Subcutaneous adipose tissue (tissue), 4 donors: ENCODE measurements around the gene MAPT. TPM values are rescaled to one million over a fixed set of nuclear protein-coding genes. Genes with fewer than 3 reads are reported as not detected.

Experiments used
- total RNA-seq, 4 donors: library from RNA; depleted of rRNA; stranded (reverse); fragments of >200 nt; gene quantifications; one replicate each; pipeline ENCODE4 v1.1.0, GENCODE V29; 2016
- TF ChIP-seq, protein P1 (sequence below): fragments of 450-650 bp; IDR thresholded peaks from one replicate; pipeline ENCODE4 v1.5.1; 2016; ENCODE audit warnings: low read depth, mild to moderate bottlenecking, control low read depth, antibody characterized with exemption, moderate library complexity

MAPT gene
- total RNA-seq, 4 donors from 2014 or later = 5.3 to 21.3 (median 9.4) TPM

DNA sequence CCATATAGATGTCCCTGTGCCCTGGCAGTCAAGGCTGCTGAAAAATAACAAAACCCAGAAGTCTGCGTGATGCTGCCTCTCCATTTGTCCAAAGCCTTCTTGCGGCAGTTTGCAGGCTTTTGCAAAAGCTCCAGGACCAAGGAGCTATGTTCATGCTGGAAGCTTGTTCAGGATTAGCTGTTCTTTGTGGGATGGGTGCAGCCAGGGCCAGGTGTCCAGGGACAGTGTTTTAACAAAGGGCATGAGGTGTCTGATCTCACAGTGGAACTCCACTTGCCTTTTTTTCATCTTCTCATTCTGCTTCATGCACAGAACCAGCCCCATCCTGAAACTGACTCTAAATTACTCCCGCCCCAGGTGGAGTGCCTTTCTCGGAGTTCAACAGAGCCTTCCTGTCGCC, 73.0 kb downstream of the MAPT start:
- TF ChIP-seq, protein P1, sequence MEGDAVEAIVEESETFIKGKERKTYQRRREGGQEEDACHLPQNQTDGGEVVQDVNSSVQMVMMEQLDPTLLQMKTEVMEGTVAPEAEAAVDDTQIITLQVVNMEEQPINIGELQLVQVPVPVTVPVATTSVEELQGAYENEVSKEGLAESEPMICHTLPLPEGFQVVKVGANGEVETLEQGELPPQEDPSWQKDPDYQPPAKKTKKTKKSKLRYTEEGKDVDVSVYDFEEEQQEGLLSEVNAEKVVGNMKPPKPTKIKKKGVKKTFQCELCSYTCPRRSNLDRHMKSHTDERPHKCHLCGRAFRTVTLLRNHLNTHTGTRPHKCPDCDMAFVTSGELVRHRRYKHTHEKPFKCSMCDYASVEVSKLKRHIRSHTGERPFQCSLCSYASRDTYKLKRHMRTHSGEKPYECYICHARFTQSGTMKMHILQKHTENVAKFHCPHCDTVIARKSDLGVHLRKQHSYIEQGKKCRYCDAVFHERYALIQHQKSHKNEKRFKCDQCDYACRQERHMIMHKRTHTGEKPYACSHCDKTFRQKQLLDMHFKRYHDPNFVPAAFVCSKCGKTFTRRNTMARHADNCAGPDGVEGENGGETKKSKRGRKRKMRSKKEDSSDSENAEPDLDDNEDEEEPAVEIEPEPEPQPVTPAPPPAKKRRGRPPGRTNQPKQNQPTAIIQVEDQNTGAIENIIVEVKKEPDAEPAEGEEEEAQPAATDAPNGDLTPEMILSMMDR = no peak

DNA sequence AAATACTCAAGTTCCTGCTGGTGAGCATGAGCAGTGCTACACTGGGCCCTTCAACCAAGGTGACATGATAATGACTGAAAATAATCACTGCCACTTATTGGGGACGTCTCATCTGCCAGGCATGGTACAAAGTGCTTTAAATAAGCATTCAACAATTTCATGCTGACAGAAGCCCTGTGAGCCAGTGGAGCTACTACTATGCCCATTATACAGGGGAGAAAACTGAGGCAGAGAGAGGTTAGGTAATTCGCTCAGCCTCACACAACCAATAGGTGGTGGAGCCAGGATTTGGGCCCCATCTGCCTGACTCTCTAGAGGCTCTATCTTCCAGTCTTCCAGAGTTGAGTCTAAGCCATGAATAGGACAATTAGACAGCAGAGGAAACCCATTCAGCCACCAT, 74.4 kb downstream of the MAPT start:
- TF ChIP-seq, protein P1 = no peak

DNA sequence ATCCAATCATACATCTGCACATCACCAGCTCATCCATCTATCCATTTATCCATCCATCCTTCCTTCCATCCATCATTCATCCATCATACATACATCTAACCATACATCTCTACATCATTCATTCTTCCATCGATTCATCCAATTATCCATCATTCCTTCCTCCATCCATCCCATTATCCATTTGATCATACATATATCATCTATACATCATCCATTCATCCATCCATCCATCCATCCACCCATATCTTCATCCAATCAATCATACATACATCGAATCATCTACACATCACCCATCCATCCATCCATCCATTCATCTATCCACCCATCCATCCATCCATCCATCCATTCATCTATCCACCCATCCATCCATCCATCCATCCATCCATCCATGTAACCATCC, 75.4 kb downstream of the MAPT start:
- TF ChIP-seq, protein P1 = no peak

DNA sequence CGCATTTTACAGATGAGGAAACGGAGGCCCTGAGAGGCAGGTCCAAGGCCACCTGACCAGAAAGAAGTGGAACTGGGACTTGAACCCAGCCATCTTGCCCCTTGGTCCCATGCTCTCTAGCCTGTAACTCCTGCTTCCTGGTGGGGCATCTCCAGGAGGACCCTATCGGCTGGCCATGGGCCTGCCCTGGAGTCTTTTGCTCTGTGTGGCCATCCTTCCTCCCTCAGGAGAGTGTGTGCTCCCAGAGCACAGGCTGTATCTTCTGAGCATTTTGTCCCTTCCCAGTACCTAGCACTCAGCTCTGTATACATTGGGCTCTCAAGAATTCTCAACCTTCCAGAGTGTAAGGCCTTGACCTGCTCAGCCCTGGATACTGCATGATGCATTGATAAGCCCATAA, 76.3 kb downstream of the MAPT start:
- TF ChIP-seq, protein P1 = no peak

DNA sequence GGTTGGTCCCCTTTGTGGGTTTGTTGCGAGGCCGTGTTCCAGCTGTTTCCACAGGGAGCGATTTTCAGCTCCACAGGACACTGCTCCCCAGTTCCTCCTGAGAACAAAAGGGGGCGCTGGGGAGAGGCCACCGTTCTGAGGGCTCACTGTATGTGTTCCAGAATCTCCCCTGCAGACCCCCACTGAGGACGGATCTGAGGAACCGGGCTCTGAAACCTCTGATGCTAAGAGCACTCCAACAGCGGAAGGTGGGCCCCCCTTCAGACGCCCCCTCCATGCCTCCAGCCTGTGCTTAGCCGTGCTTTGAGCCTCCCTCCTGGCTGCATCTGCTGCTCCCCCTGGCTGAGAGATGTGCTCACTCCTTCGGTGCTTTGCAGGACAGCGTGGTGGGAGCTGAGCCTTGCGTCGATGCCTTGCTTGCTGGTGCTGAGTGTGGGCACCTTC, 77.4 kb downstream of the MAPT start:
- TF ChIP-seq, protein P1 = no peak

DNA sequence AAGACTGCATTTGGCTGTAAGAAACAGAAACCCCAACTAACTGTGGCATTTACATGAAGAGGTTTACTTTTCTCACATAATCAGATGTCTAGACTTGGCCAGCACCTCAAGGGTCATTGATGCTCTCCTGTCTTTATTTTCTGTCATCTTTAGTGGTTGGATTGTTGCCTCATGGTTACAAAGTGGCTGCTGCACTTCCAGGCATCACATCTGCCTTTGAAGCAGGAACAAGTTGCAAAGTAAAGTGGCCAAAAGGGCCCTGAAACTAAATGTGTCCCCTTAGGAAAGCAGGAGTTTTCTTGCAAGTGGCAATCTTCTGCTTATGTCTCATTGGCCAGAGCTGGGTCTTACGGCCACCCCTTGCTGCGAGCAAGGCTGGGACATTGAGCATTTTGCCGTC, 78.2 kb downstream of the MAPT start:
- TF ChIP-seq, protein P1 = no peak

DNA sequence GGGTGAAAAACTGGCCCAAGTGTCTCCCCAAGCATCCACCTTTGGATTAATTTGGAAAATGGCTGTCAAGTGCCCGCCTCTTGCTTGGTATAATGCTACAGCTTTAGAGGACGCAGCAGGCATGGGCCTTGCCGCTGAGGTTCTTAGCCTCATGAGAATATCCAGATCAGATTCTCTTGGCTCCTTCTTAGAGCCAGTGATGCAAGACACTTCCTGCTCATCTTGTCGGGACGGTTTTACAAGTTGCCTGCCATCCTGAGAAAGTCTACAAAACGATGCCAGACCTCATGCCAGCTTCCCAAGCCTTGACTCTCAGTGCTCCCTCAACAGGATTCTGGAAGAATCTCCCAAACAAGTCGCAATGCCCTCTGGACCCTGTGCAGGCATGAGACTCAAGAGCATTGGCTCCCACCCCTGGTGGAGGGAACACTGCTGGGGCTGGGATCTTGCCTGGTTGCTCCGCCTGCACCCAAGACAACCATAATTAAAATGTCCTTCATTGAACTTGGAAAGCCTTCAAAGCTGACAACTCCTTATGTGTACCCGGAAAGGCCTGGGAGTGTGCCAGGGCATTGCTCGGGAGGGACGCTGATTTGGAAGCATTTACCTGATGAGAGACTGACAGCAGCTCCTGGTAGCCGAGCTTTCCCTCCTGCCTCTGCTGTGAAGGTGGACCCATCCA, 78.9 kb downstream of the MAPT start:
- TF ChIP-seq, protein P1 = no peak
